GM23248 (cell line): ENCODE measurements around the gene TNNT1. TPM values are rescaled to one million over a fixed set of nuclear protein-coding genes. Genes with fewer than 3 reads are reported as not detected.
A peak's percentile ranks its signal among the peaks of the same experiment; 100 is the strongest.

Experiments used
- DNase-seq: peaks from one replicate; pipeline ENCODE4 v3.0.0-alpha.2; 2015
- H2AFZ ChIP-seq: fragments of 200-600 bp; sonication (generic); 2 replicates; pipeline ENCODE4 v1.6.1; 2016; ENCODE audit warnings: antibody characterized with exemption
- H3F3A ChIP-seq: fragments of 200-600 bp; sonication (generic); 2 replicates; pipeline ENCODE4 v1.6.1; 2016; ENCODE audit warnings: mild to moderate bottlenecking, antibody characterized with exemption, mixed run types; ENCODE audit not compliant: insufficient read depth
- H3K27ac ChIP-seq: fragments of 200-600 bp; sonication (generic); 2 replicates; pipeline ENCODE4 v1.5.1; 2016; ENCODE audit warnings: mild to moderate bottlenecking
- H3K27me3 ChIP-seq: fragments of 200-600 bp; sonication (generic); replicated peaks from 2 replicates; pipeline ENCODE4 v1.6.1; 2016; ENCODE audit warnings: mild to moderate bottlenecking; ENCODE audit not compliant: insufficient read depth
- H3K36me3 ChIP-seq: fragments of 200-600 bp; sonication (generic); 2 replicates; pipeline ENCODE4 v1.6.1; 2016; ENCODE audit warnings: low read depth, mild to moderate bottlenecking
- H3K4me1 ChIP-seq: fragments of 200-600 bp; sonication (generic); 2 replicates; pipeline ENCODE4 v1.6.1; 2016; ENCODE audit warnings: mild to moderate bottlenecking; ENCODE audit not compliant: insufficient read depth
- H3K4me2 ChIP-seq: fragments of 200-600 bp; sonication (generic); one replicate; pipeline ENCODE4 v1.6.1; 2016; ENCODE audit warnings: mild to moderate bottlenecking; ENCODE audit not compliant: unreplicated experiment
- H3K4me3 ChIP-seq: fragments of 200-600 bp; sonication (generic); 2 replicates; pipeline ENCODE4 v1.5.1; 2016; ENCODE audit warnings: mild to moderate bottlenecking
- H3K79me2 ChIP-seq: fragments of 200-600 bp; sonication (generic); 2 replicates; pipeline ENCODE4 v1.6.1; 2016; ENCODE audit warnings: mild to moderate bottlenecking; ENCODE audit not compliant: insufficient read depth
- H3K9ac ChIP-seq: fragments of 200-600 bp; sonication (generic); 2 replicates; pipeline ENCODE4 v1.6.1; 2016; ENCODE audit warnings: mild to moderate bottlenecking
- H3K9me2 ChIP-seq: fragments of 200-600 bp; sonication (generic); 2 replicates; pipeline ENCODE4 v1.6.1; 2016; ENCODE audit warnings: mixed run types, mild to moderate bottlenecking, moderate library complexity; ENCODE audit not compliant: insufficient read depth
- H3K9me3 ChIP-seq: fragments of 200-600 bp; sonication (generic); one replicate; pipeline ENCODE4 v1.6.1; 2017; ENCODE audit warnings: low read depth
- H4K20me1 ChIP-seq: fragments of 200-600 bp; sonication (generic); 2 replicates; pipeline ENCODE4 v1.6.0; 2016; ENCODE audit not compliant: insufficient read depth
- EZH2 ChIP-seq: fragments of 200-600 bp; sonication (generic); IDR thresholded peaks from 2 replicates; pipeline ENCODE4 v1.6.1; 2018; ENCODE audit warnings: antibody characterized with exemption, mild to moderate bottlenecking; ENCODE audit not compliant: insufficient read depth, poor library complexity, severe bottlenecking
- EZH2phosphoT487 ChIP-seq: fragments of 200-600 bp; sonication (generic); IDR thresholded peaks from 2 replicates; pipeline ENCODE4 v1.6.1; 2018; ENCODE audit warnings: antibody characterized with exemption, moderate library complexity, mild to moderate bottlenecking, low read depth; ENCODE audit not compliant: insufficient read depth
- WGBS, 2 experiments: methylation state at CpG; one replicate each; pipeline ENCODE4 v1.1.6; 2015 to 2017; ENCODE audit warnings: low lambda C conversion rate in 2 of 2, low coverage in 1 of 2; ENCODE audit errors: missing lambda C conversion rate in 2 of 2; 5-methylcytosine and 5-hydroxymethylcytosine counted together
- in situ Hi-C: fragments of 300-500 bp; cut with MboI; formaldehyde crosslinking; loops from 2 replicates; pipeline ENCODE4 v1.15.0; 2020
- polyA plus RNA-seq: library from polyadenylated mRNA; unstranded; fragments of >200 nt; fragmentation: Nextera tagmentation; extraction: Ambion mirVana; gene quantifications from 2 replicates; pipeline ENCODE4 v1.2.1, GENCODE V29; 2016
- total RNA-seq: library from RNA; depleted of rRNA; stranded (reverse); fragments of >200 nt; shearing (Covaris generic); gene quantifications from 2 replicates; pipeline ENCODE4 v1.2.3, GENCODE V29; 2014

Gene TNNT1
- total and polyA plus RNA-seq, 2 experiments from 2014 or later, result 0.76 to 1.8 TPM

DNA sequence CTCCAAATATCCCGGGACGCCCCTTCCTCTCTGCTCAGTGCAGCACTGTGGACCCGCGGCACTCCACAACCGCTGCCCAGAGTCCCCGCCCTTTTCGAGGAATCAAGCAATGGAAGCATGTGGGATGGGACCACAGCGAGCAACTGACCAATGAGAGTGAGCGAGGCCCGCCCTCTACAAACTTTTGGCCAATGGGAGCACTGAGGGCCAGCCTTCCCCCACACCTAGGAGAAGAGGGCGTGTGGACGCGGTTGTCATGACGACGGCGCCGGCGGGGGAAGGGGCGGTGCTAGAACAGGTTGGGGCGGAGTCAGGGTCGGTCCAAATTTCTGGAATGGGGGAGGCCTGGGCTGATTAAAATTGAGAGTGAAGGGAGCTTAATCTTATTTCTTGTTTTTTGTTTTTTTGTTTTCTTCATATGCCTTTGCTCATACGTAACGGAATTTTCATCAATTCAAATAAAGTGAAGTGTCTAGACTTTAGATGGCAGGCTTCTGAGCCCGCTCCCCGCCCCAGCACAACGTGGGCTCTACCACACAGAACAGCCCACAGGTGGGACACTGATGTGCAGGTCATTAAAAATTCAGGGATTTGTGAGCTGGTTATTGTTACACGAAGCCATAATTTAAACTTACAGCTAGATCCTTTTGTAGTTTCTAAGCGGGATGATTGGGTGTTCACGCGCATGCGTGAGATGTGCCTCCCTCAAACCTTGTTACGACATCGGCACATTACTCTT is 17.7 kb upstream of the TNNT1 start, which contains the start of gene DNAAF3:
TSS of gene DNAAF3 (minus strand) at position 84 of the 739 bp plus-strand sequence. CDS start 200 bp downstream, outside the sequence.
- Histone ChIP-seq H3K4me2 (peak within 1 kb of the TSS; percentile 71), H3K9ac (no peak within 1 kb of the TSS), H3K79me2 (no peaks in the 10 kb centered on the region), H3K9me3 (no peaks in the 10 kb centered on the region), H3K4me3 (peak within 1 kb of the TSS; percentile 72), H2AFZ (peak within 1 kb of the TSS; percentile 95), H4K20me1 (no peaks in the 10 kb centered on the region), H3K4me1 (0 out of 2 replicates have a peak, but pooled peaks cover 5% of the 10 kb centered on the region), H3F3A (no peaks in the 10 kb centered on the region), H3K27me3 (peaks cover 24% of the 10 kb centered on the region), H3K27ac (no peak within 1 kb of the TSS), H3K36me3 (no peaks in the 10 kb centered on the region), H3K9me2 (no peaks in the 10 kb centered on the region)
- in situ Hi-C loops, result no loop called here
- no peak for TF ChIP-seq EZH2phosphoT487
- TF ChIP-seq EZH2, result no peak
- WGBS, 2 experiments, result 1 to 2% methylated on average over 33 of the region's 33 CpGs
- peak; percentile 99 for DNase-seq

DNA sequence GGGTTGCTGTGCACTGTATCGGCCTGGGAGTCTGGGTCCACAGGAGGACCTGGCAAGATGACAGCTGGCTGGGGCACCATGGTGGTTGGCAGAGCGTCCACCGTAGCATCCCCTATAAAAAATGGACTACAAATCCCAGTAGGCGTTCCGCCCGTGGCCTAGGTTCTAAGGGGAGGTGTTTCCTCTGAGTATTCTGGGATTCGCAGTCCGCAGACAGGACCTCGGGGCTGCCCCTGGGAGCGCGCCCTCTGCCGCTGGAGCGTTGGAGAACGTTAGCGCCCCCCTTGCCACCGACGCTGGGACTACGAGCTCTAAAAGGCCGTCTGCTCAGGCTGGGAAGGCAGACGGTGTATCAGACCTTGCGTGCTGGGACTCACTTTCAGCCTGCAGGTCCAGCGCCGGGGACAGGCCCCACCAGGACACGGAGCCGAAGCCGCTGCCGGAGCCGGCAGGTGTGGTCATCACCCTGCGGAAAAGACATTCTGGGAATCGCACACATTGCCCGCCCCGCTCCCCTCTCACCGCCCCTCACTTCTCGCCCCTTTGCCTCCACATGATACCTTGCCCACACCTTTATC is 17.0 kb upstream of the TNNT1 start:
- peak; percentile 87 for DNase-seq

GRCh38 chr19:55161571-55162322 is 12.7 kb upstream of the TNNT1 start:
- Histone ChIP-seq H3K27ac (no peak overlapping the region), H3K9me3 (no peaks in the 10 kb centered on the region), H3K9me2 (no peaks in the 10 kb centered on the region), H3F3A (peaks cover 3% of the 10 kb centered on the region; the same call in 1 of the 2 replicates), H3K4me1 (peaks cover 8% of the 10 kb centered on the region), H2AFZ (no peak overlapping the region), H3K36me3 (no peaks in the 10 kb centered on the region), H3K27me3 (peaks cover 21% of the 10 kb centered on the region), H3K9ac (no peak overlapping the region), H3K4me2 (no peak overlapping the region), H3K4me3 (no peak overlapping the region), H3K79me2 (no peaks in the 10 kb centered on the region), H4K20me1 (no peaks in the 10 kb centered on the region)
- TF ChIP-seq EZH2phosphoT487 (0 out of 2 replicates have a peak, but pooled peaks have one; percentile 16), EZH2 (no peak)
- DNase-seq, result no peak
- in situ Hi-C loops, result no loop called here
- 25 to 27% methylated on average over 58 to 61 of the region's 61 CpGs for WGBS, 2 experiments

More for the DNA sequence above, 17.0 kb upstream of the TNNT1 start:
- Histone ChIP-seq H3K36me3 (no peaks in the 10 kb centered on the region), H2AFZ (peak overlapping the region; percentile 95), H3K27ac (no peak overlapping the region), H3K4me1 (0 out of 2 replicates have a peak, but pooled peaks cover 5% of the 10 kb centered on the region), H3K9me3 (no peaks in the 10 kb centered on the region), H3K9me2 (no peaks in the 10 kb centered on the region), H3F3A (no peaks in the 10 kb centered on the region), H3K9ac (no peak overlapping the region), H3K4me3 (peak overlapping the region; percentile 72), H3K4me2 (peak overlapping the region; percentile 66), H3K79me2 (no peaks in the 10 kb centered on the region), H4K20me1 (no peaks in the 10 kb centered on the region), H3K27me3 (peaks cover 28% of the 10 kb centered on the region)
- 3 to 4% methylated on average over 26 to 32 of the region's 34 CpGs for whole genome bisulfite sequencing, 2 experiments
- in situ Hi-C loops, result no loop called here
- TF ChIP-seq EZH2 (no peak), EZH2phosphoT487 (no peak)

- no peak for DNase-seq
- Histone ChIP-seq H3K9me3 (no peaks in the 10 kb centered on the region), H3K27ac (no peak overlapping the region), H3K27me3 (peaks cover 26% of the 10 kb centered on the region), H2AFZ (no peak overlapping the region), H3K4me1 (peaks cover 8% of the 10 kb centered on the region), H3K4me2 (no peak overlapping the region), H4K20me1 (no peaks in the 10 kb centered on the region), H3K36me3 (no peaks in the 10 kb centered on the region), H3F3A (peaks cover 3% of the 10 kb centered on the region; the same call in 1 of the 2 replicates), H3K9me2 (no peaks in the 10 kb centered on the region), H3K79me2 (no peaks in the 10 kb centered on the region), H3K9ac (no peak overlapping the region), H3K4me3 (no peak overlapping the region)
- WGBS, 2 experiments, result 21 to 28% methylated on average over 15 to 31 of the region's 32 CpGs
- in situ Hi-C loops, result no loop called here
- TF ChIP-seq EZH2 (no peak), EZH2phosphoT487 (no peak)
These were observed 12.0 kb upstream of the TNNT1 start for GRCh38 chr19:55160986-55161365.
